ENCODE data around the gene APBB2.

DNA sequence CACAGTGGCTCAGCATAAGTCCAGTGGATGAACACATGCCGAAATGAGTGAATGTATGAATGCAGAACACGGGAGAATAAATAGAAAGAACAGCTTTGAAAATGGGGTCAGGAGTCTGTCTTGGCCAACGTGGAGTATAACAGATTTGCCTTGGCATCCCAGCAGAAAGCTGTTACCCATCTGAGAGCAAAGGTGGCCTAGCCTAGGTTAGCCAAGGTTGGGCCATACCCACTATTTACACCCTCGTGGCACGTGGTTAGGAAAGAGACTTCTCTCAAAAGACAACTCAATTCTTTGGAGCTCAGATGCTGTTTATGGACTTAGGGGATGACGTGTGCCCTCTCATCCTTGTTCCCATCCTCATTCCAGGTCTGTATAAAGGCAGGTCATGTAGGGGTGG lies 337.3 kb downstream of the APBB2 start:
- TF ChIP-seq, protein P1, sequence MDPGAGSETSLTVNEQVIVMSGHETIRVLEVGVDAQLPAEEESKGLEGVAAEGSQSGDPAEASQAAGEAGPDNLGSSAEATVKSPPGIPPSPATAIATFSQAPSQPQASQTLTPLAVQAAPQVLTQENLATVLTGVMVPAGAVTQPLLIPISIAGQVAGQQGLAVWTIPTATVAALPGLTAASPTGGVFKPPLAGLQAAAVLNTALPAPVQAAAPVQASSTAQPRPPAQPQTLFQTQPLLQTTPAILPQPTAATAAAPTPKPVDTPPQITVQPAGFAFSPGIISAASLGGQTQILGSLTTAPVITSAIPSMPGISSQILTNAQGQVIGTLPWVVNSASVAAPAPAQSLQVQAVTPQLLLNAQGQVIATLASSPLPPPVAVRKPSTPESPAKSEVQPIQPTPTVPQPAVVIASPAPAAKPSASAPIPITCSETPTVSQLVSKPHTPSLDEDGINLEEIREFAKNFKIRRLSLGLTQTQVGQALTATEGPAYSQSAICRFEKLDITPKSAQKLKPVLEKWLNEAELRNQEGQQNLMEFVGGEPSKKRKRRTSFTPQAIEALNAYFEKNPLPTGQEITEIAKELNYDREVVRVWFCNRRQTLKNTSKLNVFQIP (CRISPR knock-in tag; IDR thresholded peaks at IDR 0.05; ENCODE audit: borderline replicate concordance, low read depth), result no peak
- TF ChIP-seq, protein P2, sequence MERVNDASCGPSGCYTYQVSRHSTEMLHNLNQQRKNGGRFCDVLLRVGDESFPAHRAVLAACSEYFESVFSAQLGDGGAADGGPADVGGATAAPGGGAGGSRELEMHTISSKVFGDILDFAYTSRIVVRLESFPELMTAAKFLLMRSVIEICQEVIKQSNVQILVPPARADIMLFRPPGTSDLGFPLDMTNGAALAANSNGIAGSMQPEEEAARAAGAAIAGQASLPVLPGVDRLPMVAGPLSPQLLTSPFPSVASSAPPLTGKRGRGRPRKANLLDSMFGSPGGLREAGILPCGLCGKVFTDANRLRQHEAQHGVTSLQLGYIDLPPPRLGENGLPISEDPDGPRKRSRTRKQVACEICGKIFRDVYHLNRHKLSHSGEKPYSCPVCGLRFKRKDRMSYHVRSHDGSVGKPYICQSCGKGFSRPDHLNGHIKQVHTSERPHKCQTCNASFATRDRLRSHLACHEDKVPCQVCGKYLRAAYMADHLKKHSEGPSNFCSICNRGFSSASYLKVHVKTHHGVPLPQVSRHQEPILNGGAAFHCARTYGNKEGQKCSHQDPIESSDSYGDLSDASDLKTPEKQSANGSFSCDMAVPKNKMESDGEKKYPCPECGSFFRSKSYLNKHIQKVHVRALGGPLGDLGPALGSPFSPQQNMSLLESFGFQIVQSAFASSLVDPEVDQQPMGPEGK (CRISPR knock-in tag; IDR thresholded peaks at IDR 0.05; ENCODE audit: borderline replicate concordance), result no peak
- TF ChIP-seq ZNF8 (CRISPR knock-in tag; IDR thresholded peaks at IDR 0.05), result no peak
- no peak for TF ChIP-seq ZFP30 (CRISPR knock-in tag; IDR thresholded peaks at IDR 0.05)
- no peak for TF ChIP-seq CSDC2 (CRISPR knock-in tag; IDR thresholded peaks at IDR 0.05)
- TF ChIP-seq SNAI2 (CRISPR knock-in tag; IDR thresholded peaks at IDR 0.05), result no peak
- no peak for TF ChIP-seq ZNF70 (CRISPR knock-in tag; IDR thresholded peaks at IDR 0.05)
- no peak for TF ChIP-seq PPARA (CRISPR knock-in tag; IDR thresholded peaks at IDR 0.05; ENCODE audit: borderline replicate concordance)
- TF ChIP-seq, protein P3, sequence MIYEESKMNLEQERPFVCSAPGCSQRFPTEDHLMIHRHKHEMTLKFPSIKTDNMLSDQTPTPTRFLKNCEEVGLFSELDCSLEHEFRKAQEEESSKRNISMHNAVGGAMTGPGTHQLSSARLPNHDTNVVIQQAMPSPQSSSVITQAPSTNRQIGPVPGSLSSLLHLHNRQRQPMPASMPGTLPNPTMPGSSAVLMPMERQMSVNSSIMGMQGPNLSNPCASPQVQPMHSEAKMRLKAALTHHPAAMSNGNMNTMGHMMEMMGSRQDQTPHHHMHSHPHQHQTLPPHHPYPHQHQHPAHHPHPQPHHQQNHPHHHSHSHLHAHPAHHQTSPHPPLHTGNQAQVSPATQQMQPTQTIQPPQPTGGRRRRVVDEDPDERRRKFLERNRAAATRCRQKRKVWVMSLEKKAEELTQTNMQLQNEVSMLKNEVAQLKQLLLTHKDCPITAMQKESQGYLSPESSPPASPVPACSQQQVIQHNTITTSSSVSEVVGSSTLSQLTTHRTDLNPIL (CRISPR knock-in tag; IDR thresholded peaks at IDR 0.05; ENCODE audit: low read depth), result no peak
- no peak for TF ChIP-seq OSR1 (CRISPR knock-in tag; IDR thresholded peaks at IDR 0.05)

All from SK-N-SH treated with all-trans-retinoic acid at 6 μM for 48 hours (cell line).